ENCODE results near the gene BPIFB6.

BPIFB6 gene

DNA sequence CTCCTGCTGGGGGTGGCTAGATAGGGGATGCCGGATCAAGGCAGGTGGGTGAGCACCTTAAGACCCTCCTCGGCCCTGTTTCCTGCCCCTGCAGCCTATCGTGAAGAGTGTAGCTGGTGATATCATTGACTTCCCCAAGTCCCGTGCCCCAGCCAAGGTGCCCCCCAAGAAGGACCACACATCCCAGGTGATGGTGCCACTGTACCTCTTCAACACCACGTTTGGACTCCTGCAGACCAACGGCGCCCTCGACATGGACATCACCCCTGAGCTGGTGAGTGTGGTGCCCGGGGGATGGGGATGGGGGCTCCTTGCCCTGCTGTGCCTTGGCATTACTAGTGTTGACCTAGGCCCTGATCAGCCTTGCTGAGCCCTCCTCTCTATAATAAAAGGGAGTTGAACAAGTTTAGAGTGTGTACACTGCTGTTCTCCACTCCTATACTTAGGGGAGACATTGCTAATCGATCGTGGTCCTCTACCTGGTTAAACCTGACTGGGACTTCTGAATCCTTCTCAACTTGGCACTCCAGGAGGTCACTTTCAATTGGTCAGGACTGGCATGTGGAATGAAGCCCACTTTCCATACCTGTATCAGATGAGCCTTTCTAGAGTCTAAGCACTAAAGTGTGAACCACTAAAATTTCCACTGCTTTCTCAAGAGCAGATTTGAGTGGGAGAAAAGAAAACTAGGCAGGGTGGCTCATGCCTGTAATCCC is 33.3 kb downstream of the BPIFB6 start:
- TF ChIP-seq CTCF (IDR thresholded peaks at IDR 0.05; ENCODE audit: low read depth, low read length): no peak
- no peak overlapping the region for H3K27ac ChIP-seq
- H3K4me3 ChIP-seq (ENCODE audit: low read depth, low read length): no peak overlapping the region

DNA sequence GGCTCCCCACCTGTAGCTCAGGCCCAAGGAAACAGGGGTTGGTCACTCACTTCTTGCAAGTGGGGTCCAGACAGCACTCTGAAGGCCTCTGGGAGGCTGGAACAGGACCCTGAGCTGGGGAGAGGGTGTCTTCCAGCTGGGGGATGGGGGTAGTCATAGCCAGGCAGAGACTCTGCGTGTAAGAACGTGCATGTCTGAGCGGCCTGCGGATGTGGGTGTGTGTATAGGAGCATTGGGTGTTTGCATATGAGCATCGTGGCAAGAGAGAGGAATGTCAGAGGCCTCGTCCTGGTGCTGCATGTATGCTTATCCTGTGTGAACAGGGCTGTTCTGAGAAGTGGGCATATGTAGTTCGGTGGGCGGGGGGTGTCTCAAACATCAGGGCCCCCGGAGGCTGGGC is 34.3 kb downstream of the BPIFB6 start:
- H3K27ac ChIP-seq: no peak overlapping the region

More for the DNA sequence above, 33.3 kb downstream of the BPIFB6 start:
- DNase-seq: no peak
- Histone ChIP-seq H3K36me3 (no peaks in the 10 kb centered on the region), H3K27me3 (ENCODE audit: insufficient read depth, low read depth, severe bottlenecking) (no peaks in the 10 kb centered on the region), H3K9me3 (ENCODE audit: severe bottlenecking) (no peaks in the 10 kb centered on the region)

GRCh38 chr20:33067806-33068205 is 36.4 kb downstream of the BPIFB6 start:
- H3K9me3 ChIP-seq (ENCODE audit: severe bottlenecking): no peaks in the 10 kb centered on the region
- no peak for DNase-seq
- no peaks in the 10 kb centered on the region for H3K36me3 ChIP-seq
- no peaks in the 10 kb centered on the region for H3K27me3 ChIP-seq (ENCODE audit: insufficient read depth, low read depth, severe bottlenecking)
- H3K27ac ChIP-seq: no peak overlapping the region
- no peak for TF ChIP-seq CTCF (IDR thresholded peaks at IDR 0.05; ENCODE audit: low read depth, low read length)
- H3K4me3 ChIP-seq (ENCODE audit: low read depth, low read length): no peak overlapping the region

More for the DNA sequence above, 34.3 kb downstream of the BPIFB6 start:
- no peaks in the 10 kb centered on the region for H3K36me3 ChIP-seq
- no peak for TF ChIP-seq CTCF (IDR thresholded peaks at IDR 0.05; ENCODE audit: low read depth, low read length)
- no peaks in the 10 kb centered on the region for H3K9me3 ChIP-seq (ENCODE audit: severe bottlenecking)
- no peaks in the 10 kb centered on the region for H3K27me3 ChIP-seq (ENCODE audit: insufficient read depth, low read depth, severe bottlenecking)
- H3K4me3 ChIP-seq (ENCODE audit: low read depth, low read length): no peak overlapping the region
- DNase-seq: no peak

DNA sequence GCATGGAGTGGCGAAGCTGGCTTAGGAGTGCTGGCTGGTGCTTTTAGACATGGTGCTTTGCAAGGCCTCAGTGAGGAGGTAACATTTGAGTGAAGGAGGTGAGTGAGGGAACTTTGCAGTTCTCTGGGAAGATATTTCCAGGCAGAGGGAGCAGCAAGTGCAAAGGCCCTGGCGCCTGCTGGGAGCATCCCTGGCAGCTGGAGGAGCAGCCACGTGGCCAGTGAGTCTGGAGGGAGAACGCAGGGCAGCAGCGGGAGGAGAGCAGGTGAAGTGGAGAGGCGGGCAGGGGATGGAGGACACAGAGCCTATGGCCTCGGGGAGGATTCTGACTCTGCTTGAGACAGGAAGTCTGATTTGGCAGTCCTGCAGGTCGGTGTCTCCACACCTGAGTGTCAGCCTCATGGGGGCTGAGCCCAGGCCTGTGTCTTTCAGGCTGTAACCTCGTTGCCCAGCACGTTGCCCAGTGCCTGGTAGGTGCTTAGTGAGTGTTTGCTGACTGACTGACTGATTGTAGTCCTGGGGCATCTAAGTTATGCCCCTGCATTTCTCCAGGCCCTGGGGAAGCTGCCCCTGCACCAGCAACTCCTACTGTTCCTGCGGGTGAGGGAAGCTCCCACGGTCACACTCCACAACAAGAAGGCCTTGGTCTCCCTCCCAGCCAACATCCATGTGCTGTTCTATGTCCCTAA is 36.9 kb downstream of the BPIFB6 start:
- no peaks in the 10 kb centered on the region for H3K9me3 ChIP-seq (ENCODE audit: severe bottlenecking)
- no peak overlapping the region for H3K27ac ChIP-seq
- no peak overlapping the region for H3K4me3 ChIP-seq (ENCODE audit: low read depth, low read length)
- no peaks in the 10 kb centered on the region for H3K36me3 ChIP-seq
- DNase-seq: no peak
- no peak for TF ChIP-seq CTCF (IDR thresholded peaks at IDR 0.05; ENCODE audit: low read depth, low read length)
- no peaks in the 10 kb centered on the region for H3K27me3 ChIP-seq (ENCODE audit: insufficient read depth, low read depth, severe bottlenecking)

GRCh38 chr20:33069673-33070072 is 38.2 kb downstream of the BPIFB6 start:
- no peak overlapping the region for H3K27ac ChIP-seq
- no peak overlapping the region for H3K4me3 ChIP-seq (ENCODE audit: low read depth, low read length)
- DNase-seq: no peak
- TF ChIP-seq CTCF (IDR thresholded peaks at IDR 0.05; ENCODE audit: low read depth, low read length): no peak
- no peaks in the 10 kb centered on the region for H3K36me3 ChIP-seq
- no peaks in the 10 kb centered on the region for H3K27me3 ChIP-seq (ENCODE audit: insufficient read depth, low read depth, severe bottlenecking)
- H3K9me3 ChIP-seq (ENCODE audit: severe bottlenecking): no peaks in the 10 kb centered on the region

All from WERI-Rb-1 (cell line).